Esophagus squamous epithelium (tissue), 5 donors: Measurements from ENCODE around the gene RD3L. TPM values are rescaled to one million over a fixed set of nuclear protein-coding genes. Genes with fewer than 3 reads are reported as not detected.
A peak's percentile ranks its signal among the peaks of the same experiment; 100 is the strongest.

Source experiments
- DNase-seq: peaks from one replicate; lab custom pipeline; 2025; lab: John Stamatoyannopoulos, UW
- H3K27ac ChIP-seq, 4 donors: fragments of 200-600 bp; sonication (generic); one replicate each; pipeline ENCODE4 v1.5.1; 2016 to 2019; ENCODE audit warnings: mild to moderate bottlenecking in 1 of 4
- H3K27me3 ChIP-seq, 4 donors: fragments of 200-600 bp; sonication (generic); 1 replicate in 3 of 4; 2 replicates in 1 of 4; pipeline versions ENCODE4 v1.5.1 to v1.6.0; 2017 to 2021; ENCODE audit warnings: antibody characterized with exemption in 1 of 4
- H3K36me3 ChIP-seq, 3 donors: fragments of 200-600 bp; sonication (generic); one replicate each; pipeline ENCODE4 v1.5.1; 2016 to 2019
- H3K4me1 ChIP-seq, 3 donors: fragments of 200-600 bp; sonication (generic); one replicate each; pipeline ENCODE4 v1.5.1; 2017 to 2019
- H3K4me3 ChIP-seq, 4 donors: fragments of 200-600 bp; sonication (generic); 1 replicate in 3 of 4; 2 replicates in 1 of 4; pipeline ENCODE4 v1.5.1; 2016 to 2019; ENCODE audit warnings: mild to moderate bottlenecking in 2 of 4, moderate library complexity in 1 of 4
- H3K9me3 ChIP-seq, 3 donors: fragments of 200-600 bp; sonication (generic); one replicate each; pipeline ENCODE4 v1.5.1; 2016 to 2019
- CTCF ChIP-seq, 6 experiments: fragments of 450-650 bp in 4 of 6; fragments of 200-600 bp in 2 of 6; sonication (generic) in 2 of 6; IDR thresholded peaks; one replicate each; pipeline ENCODE4 v1.5.1; 2016 to 2019; ENCODE audit warnings: antibody characterized with exemption in 6 of 6, mild to moderate bottlenecking in 4 of 6, moderate library complexity in 4 of 6
- POLR2A ChIP-seq, 4 donors: fragments of 450-650 bp; IDR thresholded peaks; one replicate each; pipeline ENCODE4 v1.6.1; 2017; ENCODE audit warnings: antibody characterized with exemption in 4 of 4, mild to moderate bottlenecking in 4 of 4, moderate library complexity in 3 of 4
- WGBS, 2 donors: methylation state at CpG; one replicate each; pipeline ENCODE4 v1.1.5; 2018; 5-methylcytosine and 5-hydroxymethylcytosine counted together
- intact Hi-C: fragments of 100-400 bp; cut with DNase I; formaldehyde crosslinking; loops from one replicate; pipeline ENCODE4 v1.15.0; 2022
- total RNA-seq, 4 donors: library from RNA; depleted of rRNA; stranded (reverse); fragments of >200 nt; gene quantifications; one replicate each; pipeline ENCODE4 v1.1.0, GENCODE V29; 2016
- donor health status: DM: yes; HTN: yes; CAD: no.

Gene RD3L
- total RNA-seq, 4 donors from 2014 or later: not detected

GRCh38 chr14:103920981-103921854 is 21.1 kb downstream of the RD3L start:
- WGBS, 2 donors: 0 to 1% methylated on average over 16 to 18 of the region's 58 CpGs
- TF ChIP-seq CTCF (IDR thresholded peaks at IDR 0.05): peak; percentile 95 to 99 (median 98)
- TF ChIP-seq POLR2A (IDR thresholded peaks at IDR 0.05): peak in 2 of 4 donors; percentile 44 to 73
- peak; percentile 58 for DNase-seq
- no peaks in the 10 kb centered on the region for H3K9me3 ChIP-seq
- intact Hi-C loops: no loop called here
- H3K36me3 ChIP-seq: peaks cover 0 to 26% (median 0%) of the 10 kb centered on the region in 3 donors
- peaks cover 5 to 49% (median 15%) of the 10 kb centered on the region in 3 donors for H3K4me1 ChIP-seq
- peak overlapping the region; percentile 86 to 94 (median 90) for H3K27ac ChIP-seq
- H3K4me3 ChIP-seq: peak overlapping the region; percentile 74 to 94 (median 87)
- peaks cover 0 to 15% (median 0%) of the 10 kb centered on the region in 4 donors for H3K27me3 ChIP-seq

GRCh38 chr14:103916636-103917262 is 25.6 kb downstream of the RD3L start:
- H3K9me3 ChIP-seq: no peaks in the 10 kb centered on the region
- H3K27ac ChIP-seq: no peak overlapping the region
- peaks cover 5 to 46% (median 14%) of the 10 kb centered on the region in 3 donors for H3K4me1 ChIP-seq
- peaks cover 0 to 70% (median 14%) of the 10 kb centered on the region in 3 donors for H3K36me3 ChIP-seq
- H3K27me3 ChIP-seq: no peaks in the 10 kb centered on the region
- intact Hi-C loops: no loop called here
- no peak overlapping the region for H3K4me3 ChIP-seq
- WGBS, 2 donors: 77 to 85% methylated on average over 14 of the region's 14 CpGs
- no peak for TF ChIP-seq CTCF (IDR thresholded peaks at IDR 0.05)
- no peak for TF ChIP-seq POLR2A (IDR thresholded peaks at IDR 0.05)
- no peak for DNase-seq

- Histone ChIP-seq H3K9me3 (no peaks in the 10 kb centered on the region), H3K36me3 (peaks cover 0 to 81% (median 14%) of the 10 kb centered on the region in 3 donors), H3K4me3 (no peak overlapping the region), H3K27ac (no peak overlapping the region), H3K4me1 (peaks cover 4 to 43% (median 13%) of the 10 kb centered on the region in 3 donors), H3K27me3 (no peaks in the 10 kb centered on the region)
- intact Hi-C loops: no loop called here
- 89 to 95% methylated on average over 5 to 6 of the region's 6 CpGs for WGBS, 2 donors
- no peak for TF ChIP-seq POLR2A (IDR thresholded peaks at IDR 0.05)
- TF ChIP-seq CTCF (IDR thresholded peaks at IDR 0.05): no peak
- DNase-seq: no peak
Observed at GRCh38 chr14:103915616-103916015, 26.7 kb downstream of the RD3L start.

- peaks cover 0 to 15% (median 11%) of the 10 kb centered on the region in 3 donors for H3K4me1 ChIP-seq
- H3K27me3 ChIP-seq: no peaks in the 10 kb centered on the region
- H3K27ac ChIP-seq: no peak overlapping the region
- H3K36me3 ChIP-seq: peaks cover 0 to 52% (median 14%) of the 10 kb centered on the region in 3 donors
- intact Hi-C loops: no loop called here
- no peak overlapping the region for H3K4me3 ChIP-seq
- WGBS, 2 donors: 93% methylated on average over 3 of the region's 6 CpGs
- no peak for TF ChIP-seq POLR2A (IDR thresholded peaks at IDR 0.05)
- TF ChIP-seq CTCF (IDR thresholded peaks at IDR 0.05): no peak
- H3K9me3 ChIP-seq: no peaks in the 10 kb centered on the region
- DNase-seq: no peak
Observed at GRCh38 chr14:103910984-103911383, 31.3 kb downstream of the RD3L start.
